HG03025 (cell line): ENCODE data around the gene RNF26.

Experiments
- ATAC-seq: cut with Tn5 transposase; IDR thresholded peaks from one replicate; pipeline ENCODE4 v1.9.1; 2021; ENCODE audit warnings: mild to moderate bottlenecking, moderate library complexity; ENCODE audit not compliant: unreplicated experiment, low FRiP score

The RNF26 gene

GRCh38 chr11:119368121-119369034 is 34.1 kb downstream of the RNF26 start:
- ATAC-seq, result no peak

DNA sequence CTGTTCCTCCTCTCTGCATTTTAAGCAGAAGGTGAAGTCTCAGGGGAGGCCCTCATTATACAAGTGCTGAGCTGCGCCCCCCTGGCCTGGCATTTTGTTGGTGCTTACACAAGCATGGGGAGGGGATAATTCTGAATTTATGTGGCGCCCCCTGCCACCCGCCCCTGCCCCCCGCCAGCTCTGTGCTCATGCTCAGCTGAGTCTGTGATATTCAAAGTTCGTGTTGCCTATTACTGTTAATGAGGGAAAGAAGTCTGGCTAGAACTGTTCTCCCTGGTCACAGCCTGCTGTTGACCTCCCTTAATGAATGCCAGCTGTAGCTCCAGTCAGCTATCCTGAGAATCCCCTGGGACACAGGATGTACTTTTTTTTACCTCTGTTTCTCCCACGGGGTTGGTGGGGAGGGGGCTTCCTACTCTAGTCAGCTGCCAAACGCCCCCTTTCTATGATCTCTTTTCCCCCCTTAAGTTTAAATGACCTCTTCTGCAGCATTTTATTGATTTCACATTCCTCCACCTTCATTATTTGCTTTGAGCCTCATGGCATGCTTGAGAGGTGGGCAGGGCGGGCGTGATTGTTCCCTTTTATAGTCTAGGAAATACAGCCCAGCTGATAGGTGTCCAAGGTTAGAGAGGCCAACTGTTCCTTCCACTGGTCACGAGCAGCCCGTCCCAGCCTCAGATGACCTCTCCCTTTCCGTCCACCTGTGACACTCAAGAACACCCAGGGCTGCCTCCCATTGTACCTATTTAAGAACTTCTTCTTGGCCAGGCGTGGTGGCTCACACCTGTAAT is 35.0 kb downstream of the RNF26 start:
- no peak for ATAC-seq

DNA sequence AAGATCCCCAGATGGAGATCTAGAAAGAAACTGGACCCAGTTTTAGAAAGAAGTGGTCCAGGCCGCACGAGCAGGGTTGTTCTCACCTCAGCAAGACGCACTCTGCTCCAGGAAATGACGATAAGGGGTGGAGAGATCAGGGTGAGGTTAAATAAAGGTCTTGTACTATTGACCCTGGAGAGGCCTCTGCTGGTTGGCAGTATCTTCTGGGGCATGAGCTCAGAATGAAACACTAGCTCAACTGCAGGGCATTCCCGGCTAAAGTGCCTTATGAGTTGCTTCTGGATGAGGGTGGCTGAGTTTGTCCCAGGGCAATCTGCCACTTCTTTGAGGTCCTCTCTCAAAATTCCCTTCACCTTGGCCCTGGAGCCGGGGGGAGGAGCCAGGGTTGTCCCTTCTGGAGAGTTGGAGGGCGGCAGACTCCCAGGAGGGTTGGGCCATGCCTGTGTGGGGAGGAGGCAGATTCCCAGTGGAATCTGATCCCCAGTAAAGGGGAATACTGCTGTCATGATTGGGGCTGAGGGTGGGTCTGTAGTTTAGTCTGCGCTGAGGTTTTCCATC is 36.2 kb downstream of the RNF26 start:
- no peak for ATAC-seq

DNA sequence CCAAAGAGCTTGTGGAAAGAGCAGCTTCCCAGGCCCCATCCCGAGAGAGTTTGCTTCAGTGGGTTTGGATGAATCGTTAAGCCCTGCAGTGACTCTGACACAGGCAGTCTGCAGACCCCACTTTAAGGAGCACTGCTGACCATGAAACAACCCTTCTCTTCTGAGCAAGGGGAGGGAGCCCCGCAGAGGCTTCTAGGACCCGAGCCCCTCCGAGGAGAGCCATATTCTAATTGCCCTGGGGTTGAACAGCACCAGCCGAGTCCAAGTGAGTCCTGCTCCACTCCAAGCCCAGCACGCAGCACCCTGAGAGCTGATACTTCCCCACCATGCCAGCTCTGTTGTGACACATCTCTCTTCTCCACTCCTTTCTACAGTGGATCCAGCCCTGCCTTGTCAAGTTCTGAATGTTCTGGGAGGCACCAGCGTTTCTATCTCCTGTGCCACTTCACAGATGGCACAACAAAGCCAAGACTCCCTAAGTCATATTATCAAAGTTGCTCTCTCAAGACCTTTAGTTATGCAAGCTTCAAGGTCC is 36.8 kb downstream of the RNF26 start:
- no peak for ATAC-seq

- ATAC-seq, result no peak
Observed at GRCh38 chr11:119371778-119372182, 37.5 kb downstream of the RNF26 start.

DNA sequence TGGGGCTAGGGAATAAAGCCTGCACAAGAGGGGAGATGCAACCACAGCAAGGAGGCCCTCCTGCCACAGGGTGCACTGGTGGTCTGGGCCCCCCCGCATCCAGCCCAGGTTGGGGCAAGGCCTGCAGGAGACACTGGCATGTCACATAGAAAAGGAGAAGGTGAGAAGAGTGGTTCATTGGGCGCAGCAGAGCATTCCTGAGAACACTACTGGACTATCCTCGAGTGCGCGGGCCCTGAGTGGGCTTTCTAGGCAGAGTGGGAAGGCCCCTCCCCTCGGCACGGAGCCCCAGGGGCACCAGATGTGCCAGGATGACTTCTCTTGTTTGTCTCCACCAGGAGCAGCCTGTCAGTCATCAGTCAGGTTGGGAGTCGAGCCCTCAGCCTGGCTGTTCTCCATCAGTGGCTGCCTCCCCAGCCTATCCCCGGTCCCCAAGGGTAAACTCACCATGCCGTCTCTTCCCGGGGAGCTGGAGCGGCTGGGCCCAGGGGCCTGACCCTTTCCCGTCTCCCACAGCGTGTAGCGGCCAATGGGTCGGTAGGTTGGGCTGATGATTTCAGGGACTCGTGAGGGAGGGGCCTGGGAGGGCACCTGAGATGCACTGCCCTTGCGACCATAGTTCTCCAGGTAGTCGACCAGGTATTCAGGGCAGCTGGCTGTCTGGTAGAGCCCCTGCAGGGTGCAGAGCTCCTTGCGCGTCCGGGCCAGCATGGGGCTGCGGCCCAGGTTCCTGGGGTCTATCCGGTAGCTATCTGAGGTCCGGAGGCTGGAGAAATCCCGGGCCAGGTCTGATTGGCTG is 38.1 kb downstream of the RNF26 start:
- no peak for ATAC-seq

- ATAC-seq, result no peak
Observed at GRCh38 chr11:119373059-119373920, 39.0 kb downstream of the RNF26 start.

DNA sequence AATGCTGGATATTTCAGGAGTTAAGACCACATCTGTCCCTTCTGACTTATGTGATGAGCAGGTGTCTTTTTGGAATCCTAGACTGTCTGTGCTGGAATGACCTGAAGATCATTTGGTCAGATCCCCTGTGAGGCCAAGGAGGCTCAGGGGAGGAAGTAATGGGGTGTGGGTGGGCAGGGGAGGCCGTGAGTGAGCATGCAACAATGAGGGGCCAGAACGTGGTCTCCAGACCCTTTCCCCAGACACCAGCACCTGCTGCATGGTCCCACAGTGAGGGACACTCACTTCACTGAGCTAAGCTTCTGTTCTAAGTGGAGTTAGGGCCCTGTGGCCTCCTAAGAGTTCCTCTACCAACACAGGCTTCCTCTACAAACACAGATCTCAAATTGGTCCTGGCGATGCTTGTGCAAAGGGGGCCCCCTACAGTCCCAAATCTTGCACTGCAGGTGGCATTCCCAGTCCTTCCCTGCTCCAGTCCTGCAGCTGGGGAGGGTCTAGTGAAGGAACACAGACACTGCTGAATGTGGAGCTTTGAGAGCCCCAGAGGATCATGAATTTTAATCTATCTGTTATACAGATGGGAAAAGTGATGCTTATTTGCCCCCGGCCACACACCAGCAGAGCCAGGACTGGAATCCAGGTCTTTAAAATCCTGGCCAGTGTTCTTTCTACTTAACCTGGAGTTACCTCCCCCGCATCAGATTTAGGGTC is 39.7 kb downstream of the RNF26 start:
- no peak for ATAC-seq

GRCh38 chr11:119374632-119375336 is 40.5 kb downstream of the RNF26 start:
- no peak for ATAC-seq

DNA sequence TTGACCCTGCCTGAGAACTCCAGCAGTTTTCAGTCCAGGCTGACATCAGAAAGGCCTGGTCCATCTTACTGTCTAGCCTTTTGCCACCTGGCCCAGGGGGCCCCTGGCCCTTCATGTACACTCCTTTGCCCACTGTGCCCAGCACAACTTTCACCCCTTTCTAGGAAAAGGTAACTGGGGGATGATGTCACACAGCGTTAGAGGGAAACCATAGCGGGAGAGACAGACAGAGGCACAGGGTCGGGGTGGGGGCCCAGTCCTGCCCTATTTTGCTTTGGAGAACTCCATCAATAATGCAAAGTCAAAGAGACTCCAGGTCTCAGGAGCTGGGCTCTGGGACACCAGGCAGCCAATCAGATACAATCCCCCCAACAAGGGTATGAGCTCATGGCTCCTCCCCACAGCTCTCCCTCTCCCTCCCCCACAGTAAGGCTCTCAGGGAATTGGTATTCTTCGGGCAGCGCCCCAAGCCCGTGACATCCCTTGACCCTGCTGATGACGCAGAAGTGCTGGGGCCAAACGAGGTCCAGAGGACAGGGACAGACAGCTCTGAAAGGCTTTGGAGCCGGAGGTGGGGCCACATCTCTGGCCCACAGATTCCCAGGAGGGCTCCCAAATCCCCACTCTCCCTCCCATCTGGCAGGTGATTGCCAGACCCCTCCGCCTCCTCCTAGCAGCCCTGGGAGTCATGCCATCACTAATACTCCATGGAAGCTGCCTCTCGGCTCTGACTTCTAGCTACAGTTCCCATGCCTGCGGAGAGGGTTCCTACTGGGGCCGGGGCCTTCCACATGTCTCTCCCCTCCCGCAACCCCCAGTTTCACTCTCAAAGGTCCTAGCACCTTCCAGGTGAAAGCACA is 41.2 kb downstream of the RNF26 start:
- no peak for ATAC-seq

DNA sequence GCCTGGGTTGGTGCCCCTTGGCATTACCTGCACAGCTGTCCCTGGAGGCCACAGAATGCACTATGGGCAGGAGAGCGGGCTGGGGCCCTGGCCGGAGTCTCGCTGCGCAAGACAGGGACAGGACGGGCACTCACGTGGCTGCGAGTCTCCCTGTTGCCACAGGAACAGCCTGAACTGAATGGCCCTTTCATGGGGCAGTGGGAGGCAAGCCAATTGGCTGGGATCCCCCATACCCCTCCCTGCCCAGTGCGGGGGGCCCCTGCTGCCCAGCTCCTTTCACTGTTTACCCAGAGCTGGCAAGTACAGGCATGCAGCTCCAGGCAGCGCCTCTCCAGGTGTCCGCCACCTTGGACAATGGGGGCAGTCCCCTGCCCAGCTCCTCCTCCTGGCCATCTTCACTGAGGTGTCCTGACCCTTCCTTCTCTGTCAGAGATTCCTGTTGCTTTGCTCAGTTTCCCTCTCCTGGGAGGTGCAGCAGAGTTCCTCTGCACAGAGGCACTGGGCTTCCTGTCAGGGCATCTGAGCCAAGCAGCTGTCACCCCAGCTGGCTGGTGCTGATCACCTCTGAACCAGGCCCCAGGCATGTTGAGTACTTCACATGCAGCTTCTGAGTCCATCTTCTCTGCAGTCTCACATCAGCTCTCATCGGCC is 42.0 kb downstream of the RNF26 start:
- ATAC-seq, result no peak

GRCh38 chr11:119377112-119377901 is 43.0 kb downstream of the RNF26 start:
- ATAC-seq, result no peak

DNA sequence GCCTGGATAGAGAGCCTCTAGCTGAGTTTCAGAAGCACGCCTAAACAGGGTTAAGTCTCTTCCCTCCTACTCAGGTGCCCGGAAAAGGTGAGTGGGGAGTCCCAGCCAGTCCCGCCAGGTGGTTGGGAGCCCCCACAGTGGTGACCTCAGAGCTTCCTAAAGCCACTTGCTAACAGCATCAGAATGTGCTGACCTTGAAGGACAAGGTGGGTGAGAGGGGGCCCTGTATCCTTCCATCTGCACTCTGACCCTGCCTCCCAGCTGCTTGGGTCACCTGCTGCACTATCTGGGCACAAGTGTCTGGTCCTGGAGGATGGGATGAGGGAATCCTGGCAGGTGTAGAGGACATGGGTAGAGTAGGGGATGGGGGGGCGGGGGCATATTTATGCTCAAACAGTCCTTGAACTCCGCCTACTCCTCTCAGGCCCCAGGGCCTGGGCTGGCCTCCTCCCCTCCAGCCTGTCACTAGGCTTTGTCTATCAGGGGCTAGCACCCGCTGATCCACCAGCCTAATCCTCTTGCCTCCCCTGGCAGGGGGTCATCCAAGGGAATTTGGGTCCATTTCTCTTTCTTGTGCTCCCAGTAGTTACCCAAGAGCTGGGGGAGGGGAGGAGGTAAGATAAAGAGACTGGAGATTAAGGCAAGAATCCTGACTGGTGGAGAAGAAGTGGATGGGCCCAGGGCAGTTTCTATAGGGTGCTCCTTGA is 43.8 kb downstream of the RNF26 start:
- ATAC-seq, result no peak

- ATAC-seq, result no peak
Observed at GRCh38 chr11:119378851-119379465, 44.6 kb downstream of the RNF26 start.
